Neuron (in vitro differentiated cells): ENCODE data around the gene GPS1.

Source experiments
- H2AFZ ChIP-seq: one replicate; pipeline ENCODE4 v1.6.1; 2013; ENCODE audit warnings: low read depth, mild to moderate bottlenecking, inconsistent platforms, low read length, moderate library complexity
- H3K27me3 ChIP-seq: one replicate; pipeline ENCODE4 v1.6.1; 2013; ENCODE audit warnings: low read length; ENCODE audit not compliant: insufficient read depth
- H3K36me3 ChIP-seq: one replicate; pipeline ENCODE4 v1.6.1; 2013; ENCODE audit warnings: low read length; ENCODE audit not compliant: insufficient read depth
- H3K4me1 ChIP-seq: one replicate; pipeline ENCODE4 v1.6.1; 2013; ENCODE audit warnings: low read length; ENCODE audit not compliant: insufficient read depth
- H3K4me3 ChIP-seq: 2 replicates; pipeline ENCODE4 v1.5.1; 2013; ENCODE audit warnings: mild to moderate bottlenecking, low read length, moderate library complexity
- H3K9me3 ChIP-seq: one replicate; pipeline ENCODE4 v1.6.1; 2013; ENCODE audit warnings: low read length

The GPS1 gene

GRCh38 chr17:82055965-82056728, 4.4 kb downstream of the GPS1 start:
- H3K27me3 ChIP-seq: no peaks in the 10 kb centered on the region
- no peaks in the 10 kb centered on the region for H3K9me3 ChIP-seq
- peaks cover 70% of the 10 kb centered on the region for H3K36me3 ChIP-seq
- H2AFZ ChIP-seq: no peak overlapping the region
- peaks cover 11% of the 10 kb centered on the region for H3K4me1 ChIP-seq
- H3K4me3 ChIP-seq: no peak overlapping the region

GRCh38 chr17:82056729-82057621, 5.3 kb downstream of the GPS1 start:
- no peaks in the 10 kb centered on the region for H3K27me3 ChIP-seq
- H3K36me3 ChIP-seq: peaks cover 77% of the 10 kb centered on the region
- no peaks in the 10 kb centered on the region for H3K9me3 ChIP-seq
- no peak overlapping the region for H2AFZ ChIP-seq
- peaks cover 11% of the 10 kb centered on the region for H3K4me1 ChIP-seq
- H3K4me3 ChIP-seq: no peak overlapping the region

GRCh38 chr17:82058230-82058854, 6.6 kb downstream of the GPS1 start:
- Histone ChIP-seq H3K4me3 (no peak overlapping the region), H3K36me3 (peaks cover 87% of the 10 kb centered on the region), H2AFZ (no peak overlapping the region), H3K9me3 (no peaks in the 10 kb centered on the region), H3K4me1 (no peaks in the 10 kb centered on the region), H3K27me3 (no peaks in the 10 kb centered on the region)

GRCh38 chr17:82058855-82059249, 7.2 kb downstream of the GPS1 start:
- Histone ChIP-seq H3K9me3 (no peaks in the 10 kb centered on the region), H3K36me3 (peaks cover 83% of the 10 kb centered on the region), H2AFZ (no peak overlapping the region), H3K27me3 (no peaks in the 10 kb centered on the region), H3K4me3 (no peak overlapping the region), H3K4me1 (no peaks in the 10 kb centered on the region)

GRCh38 chr17:82059272-82060000, 7.7 kb downstream of the GPS1 start:
- Histone ChIP-seq H3K9me3 (no peaks in the 10 kb centered on the region), H3K4me1 (no peaks in the 10 kb centered on the region), H3K4me3 (no peak overlapping the region), H2AFZ (no peak overlapping the region), H3K36me3 (peaks cover 81% of the 10 kb centered on the region), H3K27me3 (no peaks in the 10 kb centered on the region)

- Histone ChIP-seq H3K36me3 (peaks cover 75% of the 10 kb centered on the region), H3K4me1 (peaks cover 4% of the 10 kb centered on the region), H3K27me3 (no peaks in the 10 kb centered on the region), H2AFZ (no peak overlapping the region), H3K9me3 (no peaks in the 10 kb centered on the region), H3K4me3 (no peak overlapping the region)
These were observed 8.3 kb downstream of the GPS1 start for GRCh38 chr17:82060001-82060380.

GRCh38 chr17:82060614-82061013, 8.9 kb downstream of the GPS1 start:
- Histone ChIP-seq H3K27me3 (no peaks in the 10 kb centered on the region), H3K4me3 (no peak overlapping the region), H3K9me3 (no peaks in the 10 kb centered on the region), H3K36me3 (peaks cover 70% of the 10 kb centered on the region), H3K4me1 (peaks cover 7% of the 10 kb centered on the region), H2AFZ (no peak overlapping the region)

GRCh38 chr17:82061047-82061925, 9.6 kb downstream of the GPS1 start:
- Histone ChIP-seq H3K9me3 (no peaks in the 10 kb centered on the region), H3K4me1 (peaks cover 10% of the 10 kb centered on the region), H2AFZ (no peak overlapping the region), H3K36me3 (peaks cover 63% of the 10 kb centered on the region), H3K27me3 (no peaks in the 10 kb centered on the region), H3K4me3 (no peak overlapping the region)

GRCh38 chr17:82062076-82062983, 10.6 kb downstream of the GPS1 start:
- Histone ChIP-seq H3K9me3 (no peaks in the 10 kb centered on the region), H3K36me3 (peaks cover 53% of the 10 kb centered on the region), H3K4me3 (no peak overlapping the region), H3K4me1 (peaks cover 10% of the 10 kb centered on the region), H3K27me3 (no peaks in the 10 kb centered on the region), H2AFZ (no peak overlapping the region)

- Histone ChIP-seq H2AFZ (no peak overlapping the region), H3K4me3 (no peak overlapping the region), H3K4me1 (peaks cover 10% of the 10 kb centered on the region), H3K27me3 (no peaks in the 10 kb centered on the region), H3K9me3 (no peaks in the 10 kb centered on the region), H3K36me3 (peaks cover 51% of the 10 kb centered on the region)
These were observed 11.3 kb downstream of the GPS1 start for GRCh38 chr17:82062984-82063368.
